ENCODE measurements around the gene XCR1.
"Not testable (repeated sequence)": the region's sequence is repeated elsewhere in the genome, so short reads cannot be mapped to it uniquely, and the experiment has no call there.

Gene XCR1

DNA sequence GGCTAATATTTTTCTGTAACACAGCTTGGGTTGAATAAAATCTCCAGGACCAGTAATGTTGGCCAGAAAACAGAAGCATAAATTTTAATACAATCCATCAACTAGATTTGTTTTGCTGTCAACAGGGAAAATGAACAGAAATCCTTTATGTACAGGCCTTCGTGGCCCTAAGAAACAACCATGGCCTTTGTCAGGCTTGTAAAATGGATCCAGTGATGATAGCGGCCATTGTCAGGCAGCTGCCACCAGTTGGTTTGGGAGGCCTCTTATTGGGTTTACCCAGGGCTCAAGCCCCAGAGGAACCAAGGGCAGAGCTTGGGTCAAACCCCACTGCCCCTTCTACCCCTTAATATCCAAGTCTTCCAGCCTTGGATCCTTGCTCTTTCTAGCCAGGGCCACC lies 26.1 kb downstream of the XCR1 start:
- H2AK5ac ChIP-seq (ENCODE audit: low read depth, low read length): no peak overlapping the region
- H3K79me1 ChIP-seq (ENCODE audit: low read depth, low read length): no peaks in the 10 kb centered on the region
- no peak overlapping the region for H3K14ac ChIP-seq (ENCODE audit: low read length)
- H2BK5ac ChIP-seq (ENCODE audit: low read length): no peak overlapping the region
- H4K91ac ChIP-seq (ENCODE audit: low read depth, low read length, poor library complexity): no peak overlapping the region
- H2BK120ac ChIP-seq (ENCODE audit: low read depth, low read length): no peak overlapping the region
- no peak overlapping the region for H2AFZ ChIP-seq (ENCODE audit: low read length)
- H3K36me3 ChIP-seq (replicated peaks in 1 of 2; ENCODE audit: control insufficient read depth in 2 of 2, insufficient read depth in 2 of 2, low read length in 2 of 2): no peaks in the 10 kb centered on the region
- no peak overlapping the region for H3K18ac ChIP-seq (ENCODE audit: low read length)
- H3K27me3 ChIP-seq (ENCODE audit: control insufficient read depth in 3 of 3, insufficient read depth in 3 of 3, low read depth in 1 of 3, low read length in 3 of 3): peaks cover 0 to 52% (median 0%) of the 10 kb centered on the region in 3 experiments
- H2BK15ac ChIP-seq (ENCODE audit: low read length): no peak overlapping the region
- DNase-seq (ENCODE audit: low spot score): no peak
- H3K4me1 ChIP-seq (ENCODE audit: control insufficient read depth in 2 of 2, insufficient read depth in 1 of 2, low read depth in 1 of 2, low read length in 2 of 2): peaks cover 0 to under 1% of the 10 kb centered on the region in 2 donors
- WGBS, 2 donors (ENCODE audit: extremely low coverage in 2 of 2, insufficient read length in 2 of 2, insufficient replicate concordance in 1 of 2): no CpG with 5 or more reads among the region's 2 CpGs
- H4K8ac ChIP-seq (ENCODE audit: low read depth, low read length): no peak overlapping the region
- no peak overlapping the region for H3K4me2 ChIP-seq (ENCODE audit: insufficient read depth, low read length, poor library complexity, severe bottlenecking)
- H3K23ac ChIP-seq (ENCODE audit: low read depth, low read length, poor library complexity): no peak overlapping the region
- no peak overlapping the region for H3K27ac ChIP-seq (replicated peaks; ENCODE audit: low read length)
- no peak overlapping the region for H3K4ac ChIP-seq (ENCODE audit: low read length)
- H3K9me3 ChIP-seq (replicated peaks in 1 of 2; ENCODE audit: control insufficient read depth in 2 of 2, insufficient read depth in 1 of 2, low read depth in 1 of 2, low read length in 2 of 2): no peaks in the 10 kb centered on the region
- H3K9ac ChIP-seq (ENCODE audit: low read depth, low read length, poor library complexity): no peak overlapping the region
- no peak overlapping the region for H3K4me3 ChIP-seq (ENCODE audit: low read length in 2 of 2)
- no peak overlapping the region for H2BK12ac ChIP-seq (ENCODE audit: low read length)

DNA sequence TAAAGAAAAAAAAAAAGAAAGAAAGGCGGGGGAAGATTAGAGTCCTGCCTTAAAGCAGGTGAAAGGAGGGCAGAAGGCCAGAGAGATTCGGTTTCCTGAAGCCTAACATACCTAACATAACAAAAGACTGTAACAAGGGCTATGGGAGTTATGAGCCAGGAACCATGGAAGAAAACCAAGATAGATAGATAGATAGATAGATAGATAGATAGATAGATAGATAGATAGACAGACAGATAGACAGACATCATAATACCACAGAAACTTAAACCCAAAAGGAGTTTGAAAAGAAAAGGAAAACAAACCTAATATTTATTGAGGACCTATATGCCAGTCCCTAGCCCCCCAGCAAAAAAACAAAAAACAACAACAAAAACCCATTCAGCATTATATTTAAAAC lies 29.3 kb downstream of the XCR1 start:
- H3K9me3 ChIP-seq (replicated peaks in 1 of 2; ENCODE audit: control insufficient read depth in 2 of 2, insufficient read depth in 1 of 2, low read depth in 1 of 2, low read length in 2 of 2): no peaks in the 10 kb centered on the region
- no peak overlapping the region for H3K4ac ChIP-seq (ENCODE audit: low read length)
- H2BK15ac ChIP-seq (ENCODE audit: low read length): no peak overlapping the region
- H3K27me3 ChIP-seq (ENCODE audit: control insufficient read depth in 3 of 3, insufficient read depth in 3 of 3, low read depth in 1 of 3, low read length in 3 of 3): peaks cover 0 to 50% (median 0%) of the 10 kb centered on the region in 3 experiments
- H3K4me3 ChIP-seq (ENCODE audit: low read length in 2 of 2): no peak overlapping the region
- H3K23ac ChIP-seq (ENCODE audit: low read depth, low read length, poor library complexity): no peak overlapping the region
- no peak overlapping the region for H3K4me2 ChIP-seq (ENCODE audit: insufficient read depth, low read length, poor library complexity, severe bottlenecking)
- no peak overlapping the region for H3K18ac ChIP-seq (ENCODE audit: low read length)
- no peak overlapping the region for H2AFZ ChIP-seq (ENCODE audit: low read length)
- no peak overlapping the region for H3K9ac ChIP-seq (ENCODE audit: low read depth, low read length, poor library complexity)
- H2BK5ac ChIP-seq (ENCODE audit: low read length): no peak overlapping the region
- H4K91ac ChIP-seq (ENCODE audit: low read depth, low read length, poor library complexity): no peak overlapping the region
- H4K8ac ChIP-seq (ENCODE audit: low read depth, low read length): no peak overlapping the region
- no CpG with 5 or more reads among the region's 2 CpGs for WGBS, 2 donors (ENCODE audit: extremely low coverage in 2 of 2, insufficient read length in 2 of 2, insufficient replicate concordance in 1 of 2)
- H3K14ac ChIP-seq (ENCODE audit: low read length): no peak overlapping the region
- no peak overlapping the region for H2AK5ac ChIP-seq (ENCODE audit: low read depth, low read length)
- no peak overlapping the region for H2BK120ac ChIP-seq (ENCODE audit: low read depth, low read length)
- no peak overlapping the region for H2BK12ac ChIP-seq (ENCODE audit: low read length)
- H3K36me3 ChIP-seq (replicated peaks in 1 of 2; ENCODE audit: control insufficient read depth in 2 of 2, insufficient read depth in 2 of 2, low read length in 2 of 2): no peaks in the 10 kb centered on the region
- H3K4me1 ChIP-seq (ENCODE audit: control insufficient read depth in 2 of 2, insufficient read depth in 1 of 2, low read depth in 1 of 2, low read length in 2 of 2): peaks cover 4 to 5% of the 10 kb centered on the region in 2 donors
- H3K27ac ChIP-seq (replicated peaks; ENCODE audit: low read length): no peak overlapping the region
- DNase-seq (ENCODE audit: low spot score): no peak
- no peaks in the 10 kb centered on the region for H3K79me1 ChIP-seq (ENCODE audit: low read depth, low read length)

DNA sequence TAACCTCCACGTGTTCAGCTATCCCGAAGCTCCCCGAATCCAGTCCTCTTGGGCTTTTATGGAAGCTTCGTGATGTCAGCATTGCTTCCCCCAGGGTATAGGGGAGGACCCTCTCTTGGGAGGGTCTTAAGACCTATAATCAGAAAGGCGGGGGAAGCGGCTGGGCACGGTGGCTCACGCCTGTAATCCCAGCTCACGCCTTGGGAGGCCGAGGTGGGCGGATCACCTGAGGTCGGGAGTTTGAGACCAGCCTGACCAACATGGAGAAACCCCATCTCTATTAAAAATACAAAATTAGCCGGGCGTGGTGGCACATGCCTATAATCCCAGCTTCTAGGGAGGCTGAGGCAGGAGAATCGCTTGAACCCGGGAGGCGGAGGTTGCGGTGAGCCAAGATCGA lies 29.8 kb downstream of the XCR1 start:
- not testable (repeated sequence) for H3K27ac ChIP-seq (replicated peaks; ENCODE audit: low read length); H2BK120ac ChIP-seq (ENCODE audit: low read depth, low read length); H3K23ac ChIP-seq (ENCODE audit: low read depth, low read length, poor library complexity); H2BK15ac ChIP-seq (ENCODE audit: low read length); H3K79me1 ChIP-seq (ENCODE audit: low read depth, low read length); H2AFZ ChIP-seq (ENCODE audit: low read length); H3K4me2 ChIP-seq (ENCODE audit: insufficient read depth, low read length, poor library complexity, severe bottlenecking); H3K4ac ChIP-seq (ENCODE audit: low read length); H3K9ac ChIP-seq (ENCODE audit: low read depth, low read length, poor library complexity); H3K36me3 ChIP-seq (replicated peaks in 1 of 2; ENCODE audit: control insufficient read depth in 2 of 2, insufficient read depth in 2 of 2, low read length in 2 of 2); H3K18ac ChIP-seq (ENCODE audit: low read length); DNase-seq (ENCODE audit: low spot score); H2AK5ac ChIP-seq (ENCODE audit: low read depth, low read length); H2BK12ac ChIP-seq (ENCODE audit: low read length); H2BK5ac ChIP-seq (ENCODE audit: low read length); H4K91ac ChIP-seq (ENCODE audit: low read depth, low read length, poor library complexity); H3K4me1 ChIP-seq (ENCODE audit: control insufficient read depth in 2 of 2, insufficient read depth in 1 of 2, low read depth in 1 of 2, low read length in 2 of 2); H3K4me3 ChIP-seq (ENCODE audit: low read length in 2 of 2); H3K14ac ChIP-seq (ENCODE audit: low read length); H3K9me3 ChIP-seq (replicated peaks in 1 of 2; ENCODE audit: control insufficient read depth in 2 of 2, insufficient read depth in 1 of 2, low read depth in 1 of 2, low read length in 2 of 2); H4K8ac ChIP-seq (ENCODE audit: low read depth, low read length)
- no CpG with 5 or more reads among the region's 19 CpGs for WGBS, 2 donors (ENCODE audit: extremely low coverage in 2 of 2, insufficient read length in 2 of 2, insufficient replicate concordance in 1 of 2)
- H3K27me3 ChIP-seq (ENCODE audit: control insufficient read depth in 3 of 3, insufficient read depth in 3 of 3, low read depth in 1 of 3, low read length in 3 of 3): peaks cover 0 to 47% (median 0%) of the 10 kb centered on the region in 3 experiments

DNA sequence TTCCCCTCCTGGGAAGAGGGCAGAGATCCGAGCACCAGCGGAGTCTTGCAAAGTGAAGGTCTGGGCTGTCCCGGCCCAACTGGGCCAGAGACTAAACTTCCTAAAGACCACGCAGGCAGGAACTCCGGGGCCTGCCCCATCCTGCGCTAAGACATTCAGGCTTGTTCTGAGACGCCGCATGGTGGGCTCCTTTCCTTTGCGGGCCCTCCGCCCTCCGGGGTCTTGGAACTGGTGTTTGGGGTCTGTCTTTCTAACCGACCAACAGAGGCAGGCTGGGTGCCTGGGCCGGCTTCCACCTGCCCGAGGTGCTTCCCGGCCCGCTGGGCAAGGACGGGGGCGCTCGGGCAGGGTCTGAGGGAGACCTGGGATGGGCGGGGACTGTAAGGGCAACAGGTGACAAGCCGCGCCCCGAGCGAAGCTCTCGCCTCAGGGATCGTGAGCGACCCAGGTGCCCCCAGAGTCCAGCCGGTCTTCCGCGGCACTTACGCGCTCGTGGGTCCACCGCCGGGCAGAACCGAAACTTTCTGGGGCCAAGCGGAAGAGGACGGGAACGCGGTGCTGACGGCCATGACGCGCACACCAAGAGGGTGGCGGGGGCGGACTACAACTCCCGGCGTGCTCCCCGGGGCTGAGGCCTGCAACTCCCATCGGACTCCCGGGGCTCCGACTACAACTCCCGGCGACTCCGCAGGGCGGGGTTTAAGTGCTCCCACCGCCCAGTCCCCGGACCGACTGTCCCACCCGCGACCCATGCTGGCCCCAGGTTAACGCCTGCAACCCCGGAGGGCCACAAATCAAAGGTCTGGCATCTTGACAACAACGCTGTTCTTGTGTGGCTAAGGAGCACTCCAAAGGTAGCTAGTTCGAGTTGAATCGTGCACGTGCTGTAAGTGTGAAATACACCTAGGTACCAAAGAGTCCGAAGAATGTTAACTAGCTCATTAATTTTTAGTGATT lies 31.8 kb downstream of the XCR1 start, which contains the start of gene FYCO1:
FYCO1 (minus strand) TSS at position 589 of the 957 bp plus-strand sequence. CDS start 10,914 bp downstream, outside the sequence.
- H3K4me2 ChIP-seq (ENCODE audit: insufficient read depth, low read length, poor library complexity, severe bottlenecking): peak within 1 kb of the TSS; percentile 92
- no peak within 1 kb of the TSS for H2BK12ac ChIP-seq (ENCODE audit: low read length)
- peak within 1 kb of the TSS; percentile 92 for H2AFZ ChIP-seq (ENCODE audit: low read length)
- H3K4me1 ChIP-seq (ENCODE audit: control insufficient read depth in 2 of 2, insufficient read depth in 1 of 2, low read depth in 1 of 2, low read length in 2 of 2): peaks cover 4 to 5% of the 10 kb centered on the region in 2 donors
- H3K36me3 ChIP-seq (replicated peaks in 1 of 2; ENCODE audit: control insufficient read depth in 2 of 2, insufficient read depth in 2 of 2, low read length in 2 of 2): peaks cover 0 to 2% of the 10 kb centered on the region in 2 donors
- no peak within 1 kb of the TSS for H2AK5ac ChIP-seq (ENCODE audit: low read depth, low read length)
- H3K23ac ChIP-seq (ENCODE audit: low read depth, low read length, poor library complexity): peak within 1 kb of the TSS; percentile 70
- no peak within 1 kb of the TSS for H4K91ac ChIP-seq (ENCODE audit: low read depth, low read length, poor library complexity)
- H2BK15ac ChIP-seq (ENCODE audit: low read length): no peak within 1 kb of the TSS
- H3K4ac ChIP-seq (ENCODE audit: low read length): no peak within 1 kb of the TSS
- H3K14ac ChIP-seq (ENCODE audit: low read length): no peak within 1 kb of the TSS
- peak within 1 kb of the TSS; percentile 94 for H3K18ac ChIP-seq (ENCODE audit: low read length)
- H3K79me1 ChIP-seq (ENCODE audit: low read depth, low read length): peaks cover 3% of the 10 kb centered on the region
- no peak within 1 kb of the TSS for H3K27ac ChIP-seq (replicated peaks; ENCODE audit: low read length)
- H2BK120ac ChIP-seq (ENCODE audit: low read depth, low read length): peak within 1 kb of the TSS; percentile 30
- peak within 1 kb of the TSS; percentile 86 for H3K9ac ChIP-seq (ENCODE audit: low read depth, low read length, poor library complexity)
- H3K9me3 ChIP-seq (replicated peaks in 1 of 2; ENCODE audit: control insufficient read depth in 2 of 2, insufficient read depth in 1 of 2, low read depth in 1 of 2, low read length in 2 of 2): no peaks in the 10 kb centered on the region
- H2BK5ac ChIP-seq (ENCODE audit: low read length): no peak within 1 kb of the TSS
- no CpG with 5 or more reads among the region's 67 CpGs for WGBS, 2 donors (ENCODE audit: extremely low coverage in 2 of 2, insufficient read length in 2 of 2, insufficient replicate concordance in 1 of 2)
- peaks cover 0 to 34% (median 0%) of the 10 kb centered on the region in 3 experiments for H3K27me3 ChIP-seq (ENCODE audit: control insufficient read depth in 3 of 3, insufficient read depth in 3 of 3, low read depth in 1 of 3, low read length in 3 of 3)
- DNase-seq (ENCODE audit: low spot score): peak; percentile 67
- H3K4me3 ChIP-seq (ENCODE audit: low read length in 2 of 2): peak within 1 kb of the TSS; percentile 79 to 97
- H4K8ac ChIP-seq (ENCODE audit: low read depth, low read length): no peak within 1 kb of the TSS

Measured in neuronal stem cell (in vitro differentiated cells).